ENCODE measurements around the gene OTOF. TPM values are rescaled to one million over a fixed set of nuclear protein-coding genes. Genes with fewer than 3 reads are reported as not detected.

Gene OTOF
- polyA plus RNA-seq, 3 donors: 0.51 TPM; not detected in 2

DNA sequence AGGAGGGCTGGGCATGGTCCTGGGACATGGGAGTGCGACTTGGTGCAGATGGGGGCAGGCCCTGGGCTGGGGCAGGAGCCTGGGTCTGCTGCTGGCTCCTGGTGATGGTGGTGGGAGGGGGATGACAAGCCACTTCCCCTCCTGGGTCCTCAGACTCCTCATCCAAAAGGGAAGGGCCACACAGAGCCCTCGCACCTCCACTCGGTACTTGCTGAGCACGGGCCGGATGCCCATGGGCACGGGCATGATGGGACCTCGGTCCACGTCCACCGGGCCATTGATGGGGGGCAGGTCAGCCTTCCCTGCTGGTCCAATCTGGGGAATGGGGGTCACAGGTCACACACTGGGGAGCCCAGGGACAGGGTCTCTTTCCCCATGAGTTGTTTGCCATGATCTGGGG, 4.1 kb downstream of the OTOF start:
- intact Hi-C loops (cut with micrococcal nuclease): no loop called here
- Histone ChIP-seq H3K27me3 (ENCODE audit: control insufficient read depth in 2 of 2, insufficient read depth in 2 of 2, low read length in 2 of 2) (no peaks in the 10 kb centered on the region), H4K20me1 (ENCODE audit: insufficient read depth, low read length) (no peaks in the 10 kb centered on the region), H3K4me3 (replicated peaks in 1 of 3; ENCODE audit: low read depth in 2 of 3, low read length in 3 of 3) (no peak overlapping the region), H3K4me1 (ENCODE audit: control insufficient read depth in 1 of 2, insufficient read depth in 2 of 2, low read length in 2 of 2) (peaks cover 5 to 8% of the 10 kb centered on the region in 2 donors), H2AFZ (ENCODE audit: insufficient read depth, low read depth, low read length, poor library complexity, severe bottlenecking) (no peak overlapping the region), H3K4me2 (replicated peaks; ENCODE audit: extremely low read depth, low read length, poor library complexity, severe bottlenecking) (no peak overlapping the region), H3K9me3 (replicated peaks in 1 of 2; ENCODE audit: control insufficient read depth in 1 of 2, insufficient read depth in 1 of 2, low read length in 2 of 2) (peaks cover 0 to 3% of the 10 kb centered on the region in 2 donors), H3K9ac (ENCODE audit: insufficient read depth, low read length, poor library complexity, severe bottlenecking) (no peak overlapping the region), H3K79me2 (ENCODE audit: insufficient read depth, low read length) (no peaks in the 10 kb centered on the region), H3K36me3 (replicated peaks in 1 of 2; ENCODE audit: control insufficient read depth in 1 of 2, insufficient read depth in 2 of 2, low read length in 2 of 2) (no peaks in the 10 kb centered on the region), H3K27ac (ENCODE audit: low read depth in 1 of 2, low read length in 2 of 2) (no peak overlapping the region)
- Mint-ChIP-seq H3K27ac (no peak overlapping the region), H3K36me3 (no peaks in the 10 kb centered on the region), H3K4me3 (no peak overlapping the region), H3K4me1 (peaks cover 6% of the 10 kb centered on the region), H3K27me3 (ENCODE audit: low read depth in 3 of 3) (peaks cover 0 to 7% (median 6%) of the 10 kb centered on the region in 3 donors), H3K9me3 (peaks cover 2 to 7% (median 3%) of the 10 kb centered on the region in 7 donors)
- DNase-seq: no peak
- 98% methylated on average over 8 of the region's 9 CpGs for WGBS (ENCODE audit: insufficient coverage)
- TF ChIP-seq, protein P1, sequence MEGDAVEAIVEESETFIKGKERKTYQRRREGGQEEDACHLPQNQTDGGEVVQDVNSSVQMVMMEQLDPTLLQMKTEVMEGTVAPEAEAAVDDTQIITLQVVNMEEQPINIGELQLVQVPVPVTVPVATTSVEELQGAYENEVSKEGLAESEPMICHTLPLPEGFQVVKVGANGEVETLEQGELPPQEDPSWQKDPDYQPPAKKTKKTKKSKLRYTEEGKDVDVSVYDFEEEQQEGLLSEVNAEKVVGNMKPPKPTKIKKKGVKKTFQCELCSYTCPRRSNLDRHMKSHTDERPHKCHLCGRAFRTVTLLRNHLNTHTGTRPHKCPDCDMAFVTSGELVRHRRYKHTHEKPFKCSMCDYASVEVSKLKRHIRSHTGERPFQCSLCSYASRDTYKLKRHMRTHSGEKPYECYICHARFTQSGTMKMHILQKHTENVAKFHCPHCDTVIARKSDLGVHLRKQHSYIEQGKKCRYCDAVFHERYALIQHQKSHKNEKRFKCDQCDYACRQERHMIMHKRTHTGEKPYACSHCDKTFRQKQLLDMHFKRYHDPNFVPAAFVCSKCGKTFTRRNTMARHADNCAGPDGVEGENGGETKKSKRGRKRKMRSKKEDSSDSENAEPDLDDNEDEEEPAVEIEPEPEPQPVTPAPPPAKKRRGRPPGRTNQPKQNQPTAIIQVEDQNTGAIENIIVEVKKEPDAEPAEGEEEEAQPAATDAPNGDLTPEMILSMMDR (IDR thresholded peaks at IDR 0.05): no peak

DNA sequence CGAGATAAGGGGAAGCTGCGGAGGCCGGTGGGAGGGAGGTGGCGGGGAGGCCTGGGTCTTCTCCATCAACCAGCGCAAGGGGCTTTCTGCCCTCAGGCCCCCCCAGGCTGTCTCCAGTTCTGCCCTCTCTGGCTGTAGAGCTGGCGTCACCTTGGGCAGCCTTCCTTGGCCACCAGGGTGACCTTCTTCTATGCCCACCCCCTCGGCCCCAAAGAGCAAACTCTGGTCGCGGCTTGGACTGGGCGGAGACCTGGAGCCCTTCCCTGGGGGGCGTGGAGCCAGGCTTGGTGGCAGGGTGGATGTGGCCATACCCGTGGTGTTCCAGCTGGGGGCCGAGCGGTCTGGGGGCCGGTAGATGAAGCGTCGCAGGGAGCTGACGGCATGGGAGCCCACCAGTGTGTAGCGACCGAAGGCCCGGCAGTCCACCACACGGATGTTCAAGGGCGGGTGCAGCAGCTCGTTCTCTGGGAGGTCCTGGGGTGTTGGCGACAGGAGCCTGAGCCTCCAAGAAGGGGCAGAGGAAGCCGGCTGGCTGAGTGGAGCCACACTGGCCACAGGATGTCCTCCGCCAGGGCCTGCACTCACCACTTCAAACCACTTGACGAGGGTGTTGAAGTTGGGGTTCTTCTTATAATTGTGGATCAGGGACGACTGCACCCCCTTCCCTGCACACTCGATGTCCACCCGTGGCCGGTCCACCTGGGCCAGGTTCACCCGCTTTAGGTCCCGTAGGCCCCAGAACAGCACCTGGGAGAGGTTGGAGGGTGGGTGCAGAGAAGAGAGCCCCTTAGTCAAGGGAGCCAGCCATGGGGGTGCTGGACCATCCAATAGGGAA, 4.9 kb downstream of the OTOF start:
- Histone ChIP-seq H3K9ac (ENCODE audit: insufficient read depth, low read length, poor library complexity, severe bottlenecking) (no peak overlapping the region), H3K27me3 (ENCODE audit: control insufficient read depth in 2 of 2, insufficient read depth in 2 of 2, low read length in 2 of 2) (no peaks in the 10 kb centered on the region), H3K4me2 (replicated peaks; ENCODE audit: extremely low read depth, low read length, poor library complexity, severe bottlenecking) (no peak overlapping the region), H2AFZ (ENCODE audit: insufficient read depth, low read depth, low read length, poor library complexity, severe bottlenecking) (no peak overlapping the region), H3K27ac (ENCODE audit: low read depth in 1 of 2, low read length in 2 of 2) (no peak overlapping the region), H3K9me3 (replicated peaks in 1 of 2; ENCODE audit: control insufficient read depth in 1 of 2, insufficient read depth in 1 of 2, low read length in 2 of 2) (peaks cover 0 to 3% of the 10 kb centered on the region in 2 donors), H3K79me2 (ENCODE audit: insufficient read depth, low read length) (no peaks in the 10 kb centered on the region), H3K4me1 (ENCODE audit: control insufficient read depth in 1 of 2, insufficient read depth in 2 of 2, low read length in 2 of 2) (peaks cover 5 to 8% of the 10 kb centered on the region in 2 donors), H4K20me1 (ENCODE audit: insufficient read depth, low read length) (no peaks in the 10 kb centered on the region), H3K4me3 (replicated peaks in 1 of 3; ENCODE audit: low read depth in 2 of 3, low read length in 3 of 3) (no peak overlapping the region), H3K36me3 (replicated peaks in 1 of 2; ENCODE audit: control insufficient read depth in 1 of 2, insufficient read depth in 2 of 2, low read length in 2 of 2) (no peaks in the 10 kb centered on the region)
- TF ChIP-seq, protein P1 (IDR thresholded peaks at IDR 0.05): no peak
- intact Hi-C loops (cut with micrococcal nuclease): no loop called here
- Mint-ChIP-seq H3K27ac (no peak overlapping the region), H3K4me1 (peaks cover 6% of the 10 kb centered on the region), H3K4me3 (no peak overlapping the region), H3K27me3 (ENCODE audit: low read depth in 3 of 3) (peaks cover 0 to 7% (median 6%) of the 10 kb centered on the region in 3 donors), H3K9me3 (peaks cover 2 to 7% (median 3%) of the 10 kb centered on the region in 7 donors), H3K36me3 (no peaks in the 10 kb centered on the region)
- DNase-seq: no peak
- WGBS (ENCODE audit: insufficient coverage): 94% methylated on average over 24 of the region's 34 CpGs

All from CD14-positive monocyte (primary cell).